ENCODE measurements around the gene CDYL. TPM values are rescaled to one million over a fixed set of nuclear protein-coding genes. Genes with fewer than 3 reads are reported as not detected.
"Not testable (repeated sequence)": the region's sequence is repeated elsewhere in the genome, so short reads cannot be mapped to it uniquely, and the experiment has no call there.

CDYL gene
- total and polyA plus RNA-seq, 2 experiments from 2014 or later, result 38.0 to 60.8 TPM

- H3K36me3 ChIP-seq, result no peaks in the 10 kb centered on the region
- DNase-seq (ENCODE audit: low read depth in 1 of 2, low spot score in 1 of 2), result no peak
- no peak for TF ChIP-seq CTCF (IDR thresholded peaks at IDR 0.05; ENCODE audit: low read depth, low read length)
- no peak overlapping the region for H3K27ac ChIP-seq
- no peaks in the 10 kb centered on the region for H3K9me3 ChIP-seq (ENCODE audit: low read depth)
- no peak overlapping the region for H3K4me3 ChIP-seq
- H3K27me3 ChIP-seq, result no peaks in the 10 kb centered on the region
- H3K4me1 ChIP-seq (ENCODE audit: low read depth), result peaks cover 35% of the 10 kb centered on the region
Observed at GRCh38 chr6:4851035-4851434, 74.8 kb downstream of the CDYL start.

GRCh38 chr6:4852186-4852585 lies 76.0 kb downstream of the CDYL start:
- H3K9me3 ChIP-seq (ENCODE audit: low read depth); H3K27me3 ChIP-seq; DNase-seq (ENCODE audit: low read depth in 1 of 2, low spot score in 1 of 2); H3K36me3 ChIP-seq; H3K4me3 ChIP-seq; H3K27ac ChIP-seq: not testable (repeated sequence)
- peaks cover 34% of the 10 kb centered on the region for H3K4me1 ChIP-seq (ENCODE audit: low read depth)

GRCh38 chr6:4852938-4853337 lies 76.7 kb downstream of the CDYL start:
- no peak for DNase-seq (ENCODE audit: low read depth in 1 of 2, low spot score in 1 of 2)
- no peak overlapping the region for H3K4me3 ChIP-seq
- H3K27me3 ChIP-seq, result no peaks in the 10 kb centered on the region
- TF ChIP-seq CTCF (IDR thresholded peaks at IDR 0.05; ENCODE audit: low read depth, low read length), result no peak
- H3K27ac ChIP-seq, result no peak overlapping the region
- no peaks in the 10 kb centered on the region for H3K9me3 ChIP-seq (ENCODE audit: low read depth)
- H3K36me3 ChIP-seq, result no peaks in the 10 kb centered on the region
- H3K4me1 ChIP-seq (ENCODE audit: low read depth), result peaks cover 26% of the 10 kb centered on the region

GRCh38 chr6:4853349-4853748 lies 77.1 kb downstream of the CDYL start:
- H3K4me3 ChIP-seq, result no peak overlapping the region
- H3K36me3 ChIP-seq, result no peaks in the 10 kb centered on the region
- DNase-seq (ENCODE audit: low read depth in 1 of 2, low spot score in 1 of 2), result peak in 1 of 2 donors; percentile 10
- H3K27ac ChIP-seq, result no peak overlapping the region
- TF ChIP-seq CTCF (IDR thresholded peaks at IDR 0.05; ENCODE audit: low read depth, low read length), result no peak
- H3K9me3 ChIP-seq (ENCODE audit: low read depth), result no peaks in the 10 kb centered on the region
- peaks cover 22% of the 10 kb centered on the region for H3K4me1 ChIP-seq (ENCODE audit: low read depth)
- H3K27me3 ChIP-seq, result no peaks in the 10 kb centered on the region

- H3K36me3 ChIP-seq, result no peaks in the 10 kb centered on the region
- H3K27ac ChIP-seq, result no peak overlapping the region
- DNase-seq (ENCODE audit: low read depth in 1 of 2, low spot score in 1 of 2), result no peak
- H3K4me1 ChIP-seq (ENCODE audit: low read depth), result peaks cover 16% of the 10 kb centered on the region
- no peak overlapping the region for H3K4me3 ChIP-seq
- no peaks in the 10 kb centered on the region for H3K9me3 ChIP-seq (ENCODE audit: low read depth)
- no peaks in the 10 kb centered on the region for H3K27me3 ChIP-seq
- TF ChIP-seq CTCF (IDR thresholded peaks at IDR 0.05; ENCODE audit: low read depth, low read length), result no peak
Observed at GRCh38 chr6:4853782-4854511, 77.7 kb downstream of the CDYL start.

- H3K36me3 ChIP-seq, result no peaks in the 10 kb centered on the region
- no peak for DNase-seq (ENCODE audit: low read depth in 1 of 2, low spot score in 1 of 2)
- H3K27me3 ChIP-seq, result no peaks in the 10 kb centered on the region
- H3K27ac ChIP-seq, result no peak overlapping the region
- H3K4me1 ChIP-seq (ENCODE audit: low read depth), result peaks cover 5% of the 10 kb centered on the region
- H3K4me3 ChIP-seq, result no peak overlapping the region
- H3K9me3 ChIP-seq (ENCODE audit: low read depth), result no peaks in the 10 kb centered on the region
- no peak for TF ChIP-seq CTCF (IDR thresholded peaks at IDR 0.05; ENCODE audit: low read depth, low read length)
Observed at GRCh38 chr6:4856785-4857184, 80.6 kb downstream of the CDYL start.

All from cardiac muscle cell (in vitro differentiated cells and primary cell).